NCI-H460 (cell line): ENCODE results near the gene RNF130. TPM values are rescaled to one million over a fixed set of nuclear protein-coding genes. Genes with fewer than 3 reads are reported as not detected.
"Not testable (repeated sequence)": the region's sequence is repeated elsewhere in the genome, so short reads cannot be mapped to it uniquely, and the experiment has no call there.

Experiments
- DNase-seq: peaks from one replicate; pipeline ENCODE4 v3.0.0-alpha.2; 2016; ENCODE audit warnings: low read depth; ENCODE audit errors: extremely low read depth
- total RNA-seq: library from RNA; depleted of rRNA; stranded (reverse); fragments of >200 nt; shearing (Covaris generic); gene quantifications from 2 replicates; pipeline ENCODE4 v1.2.3, GENCODE V29; 2014

Gene RNF130
- total RNA-seq, 1 experiment from 2014 or later = 61.6 TPM

DNA sequence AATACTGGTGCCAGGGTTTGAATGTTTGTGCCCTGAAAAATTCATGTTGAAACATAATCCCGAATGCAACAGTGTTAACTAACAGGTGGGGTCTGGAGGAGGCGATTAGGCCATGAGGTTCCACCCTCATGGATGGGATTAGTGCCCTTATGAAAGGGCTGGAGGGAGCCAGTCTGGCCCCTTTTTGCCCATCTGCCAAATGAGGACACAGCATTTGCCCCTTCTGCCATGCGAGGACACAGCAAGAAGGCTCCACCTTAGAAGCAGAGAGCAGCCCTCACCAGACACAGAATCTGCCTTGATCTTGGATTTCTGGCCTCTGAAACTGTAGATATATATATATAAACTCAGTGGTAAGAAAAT is 32.6 kb upstream of the RNF130 start:
- DNase-seq = no peak

DNA sequence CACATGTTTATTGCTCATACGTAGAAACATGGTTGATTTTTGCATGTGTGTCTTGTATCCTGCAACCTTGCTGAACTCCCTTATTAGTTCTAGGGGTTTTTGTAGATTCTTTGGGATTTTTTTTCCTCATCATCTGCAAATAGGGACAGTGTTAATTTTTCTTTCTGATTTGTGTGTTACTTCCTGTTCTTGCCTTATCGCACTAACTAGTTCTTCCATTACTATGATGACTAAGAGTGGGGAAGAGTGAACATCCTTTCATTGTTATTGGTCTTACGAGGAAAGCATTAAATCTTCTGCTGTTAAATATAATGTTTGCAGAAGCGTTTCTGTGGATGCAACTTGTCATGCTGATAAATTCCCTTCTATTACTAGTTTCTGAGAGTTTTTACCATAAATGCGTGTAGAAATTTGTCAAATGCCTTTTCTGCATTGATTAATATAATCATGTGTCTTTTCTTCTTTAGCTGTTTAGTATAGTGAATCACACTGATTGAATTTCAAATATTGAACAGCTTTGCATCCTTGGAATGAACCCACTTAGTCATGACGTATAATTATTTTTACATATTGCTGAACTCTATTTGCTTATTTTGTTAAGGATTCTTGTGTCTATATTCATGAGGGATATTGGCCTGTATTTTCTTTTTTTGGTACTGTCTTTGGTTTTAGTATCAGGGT is 32.1 kb upstream of the RNF130 start:
- no peak for DNase-seq

DNA sequence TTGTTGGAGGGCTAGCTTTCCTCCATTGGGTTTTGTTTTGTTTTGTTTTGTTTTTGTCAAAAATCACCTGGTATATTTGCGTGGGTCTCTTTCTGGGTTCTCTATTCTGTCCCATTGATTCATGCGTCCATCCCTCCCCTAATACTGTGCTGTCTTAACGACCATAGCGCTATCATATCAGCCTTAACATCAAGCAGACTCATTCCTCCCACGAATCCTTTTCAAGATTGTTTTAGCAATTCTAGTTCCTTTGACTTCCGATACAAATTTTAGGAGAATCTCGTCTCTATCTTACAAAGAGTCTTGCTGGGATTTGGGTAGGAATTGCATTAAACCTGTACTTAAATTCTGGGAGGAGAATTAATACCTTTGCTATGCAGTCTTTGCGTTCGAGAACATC is 31.1 kb upstream of the RNF130 start:
- DNase-seq = no peak

DNA sequence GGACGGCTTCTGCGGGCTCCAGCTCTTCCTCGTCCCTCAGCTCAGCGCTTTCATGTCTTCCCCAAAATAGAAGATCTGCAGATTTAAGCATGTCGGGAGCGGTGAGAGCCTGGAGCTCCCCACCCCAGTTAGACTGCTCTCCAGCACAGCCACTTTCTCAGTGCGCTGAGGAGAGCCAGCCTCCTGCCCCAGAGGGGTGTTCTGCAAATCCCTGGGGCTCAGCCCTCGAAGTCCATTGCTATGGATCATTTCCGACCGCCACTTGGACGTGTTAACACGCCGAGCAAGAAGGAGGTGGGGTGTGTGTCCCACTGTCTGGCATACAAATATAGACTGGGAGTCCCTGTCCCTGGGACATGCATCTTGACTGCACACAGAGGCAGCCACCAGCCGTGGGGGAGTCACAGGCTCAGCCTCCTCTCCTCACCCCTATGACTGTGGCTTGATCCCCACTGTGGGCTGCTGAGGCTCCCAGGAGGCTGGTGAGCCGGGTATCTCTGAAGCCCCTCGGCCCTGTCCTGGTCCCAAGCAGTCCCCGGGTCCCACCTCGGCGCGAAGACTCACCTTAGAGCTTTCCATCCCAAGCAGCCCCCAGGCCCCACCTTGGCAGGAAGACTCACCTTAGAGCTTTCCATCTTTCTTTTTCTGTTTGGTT is 30.0 kb upstream of the RNF130 start:
- no peak for DNase-seq

DNA sequence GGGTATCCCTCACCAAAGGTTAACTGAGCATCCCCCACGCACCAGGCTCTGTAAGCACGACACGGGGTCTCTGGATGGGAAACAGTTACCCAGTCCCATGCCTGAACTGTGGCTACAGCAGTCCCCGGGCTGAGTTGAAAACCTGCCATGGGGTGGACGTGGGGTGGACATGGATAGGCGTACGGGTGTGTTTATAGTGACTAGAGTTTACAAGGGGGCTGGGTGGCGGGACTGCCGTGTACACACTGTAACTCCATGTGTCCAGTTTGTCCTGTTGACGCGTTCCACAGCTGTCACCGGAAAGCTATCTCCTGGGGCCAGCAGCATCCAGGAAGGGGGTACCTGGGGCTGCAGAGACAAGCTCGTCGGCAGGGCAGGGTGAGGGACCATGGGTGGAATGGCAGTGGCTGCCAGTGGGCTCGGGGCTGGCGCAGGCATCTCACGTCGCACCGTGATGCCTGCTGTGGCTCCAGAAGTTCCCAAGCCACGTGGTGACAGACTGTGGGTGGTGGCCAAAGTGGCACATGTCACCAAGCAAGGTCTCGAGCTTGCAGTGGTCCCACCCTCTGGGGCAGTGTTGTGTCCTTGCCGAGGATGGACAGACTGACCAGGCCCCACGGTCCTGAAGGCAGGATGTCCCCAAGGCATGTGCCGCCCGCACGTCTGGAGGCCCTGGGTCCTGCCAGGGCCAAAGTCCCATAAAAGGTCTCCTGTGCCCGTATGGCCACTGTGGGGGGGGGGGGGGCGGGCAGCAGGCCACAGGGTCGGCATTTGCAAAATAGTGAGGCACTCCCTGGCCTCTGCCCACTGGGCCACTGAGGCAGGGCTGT is 29.3 kb upstream of the RNF130 start:
- DNase-seq = no peak

DNA sequence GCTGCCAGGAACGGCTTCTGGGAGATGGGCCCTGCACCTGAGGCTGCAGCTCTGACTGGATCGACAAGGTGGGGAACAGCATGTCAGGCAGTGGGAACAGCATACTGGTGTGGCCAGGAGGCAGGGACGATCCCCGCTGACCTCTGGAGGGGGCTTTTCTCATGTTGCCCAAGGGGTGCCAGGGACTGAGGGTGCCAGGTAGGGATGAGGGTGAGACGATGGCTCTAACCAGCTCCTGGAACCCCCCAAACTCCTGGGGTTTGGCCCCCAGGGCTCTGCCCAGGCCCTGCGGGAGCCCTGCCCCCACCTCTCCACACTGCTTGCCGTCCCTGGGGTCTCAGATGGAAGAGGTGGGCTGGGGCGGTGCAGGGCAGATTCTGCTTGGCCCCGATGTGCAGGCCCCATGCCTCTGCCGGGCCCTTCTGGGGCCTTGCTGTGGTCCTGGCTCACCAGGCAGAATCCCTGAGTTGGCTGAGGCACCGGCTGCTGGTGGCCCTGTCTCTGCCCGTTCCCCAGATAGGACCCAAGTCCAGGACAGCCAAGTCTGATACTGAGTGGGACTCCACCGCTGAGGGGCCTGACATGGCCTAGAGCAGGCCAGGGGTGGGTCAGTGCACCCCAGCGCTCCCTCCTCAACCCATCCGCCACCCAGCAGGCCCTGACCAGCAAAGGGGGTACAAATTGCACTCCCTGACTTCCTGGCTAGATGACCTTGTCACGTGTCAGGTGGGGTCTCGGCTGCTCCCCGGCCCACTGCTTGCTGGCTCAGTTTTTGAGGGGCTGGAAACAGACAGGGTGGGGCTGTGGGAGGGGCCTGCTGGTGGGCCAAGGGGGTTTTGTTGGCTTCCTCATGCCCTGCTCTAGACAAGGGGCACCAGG is 28.4 kb upstream of the RNF130 start:
- DNase-seq = no peak

DNA sequence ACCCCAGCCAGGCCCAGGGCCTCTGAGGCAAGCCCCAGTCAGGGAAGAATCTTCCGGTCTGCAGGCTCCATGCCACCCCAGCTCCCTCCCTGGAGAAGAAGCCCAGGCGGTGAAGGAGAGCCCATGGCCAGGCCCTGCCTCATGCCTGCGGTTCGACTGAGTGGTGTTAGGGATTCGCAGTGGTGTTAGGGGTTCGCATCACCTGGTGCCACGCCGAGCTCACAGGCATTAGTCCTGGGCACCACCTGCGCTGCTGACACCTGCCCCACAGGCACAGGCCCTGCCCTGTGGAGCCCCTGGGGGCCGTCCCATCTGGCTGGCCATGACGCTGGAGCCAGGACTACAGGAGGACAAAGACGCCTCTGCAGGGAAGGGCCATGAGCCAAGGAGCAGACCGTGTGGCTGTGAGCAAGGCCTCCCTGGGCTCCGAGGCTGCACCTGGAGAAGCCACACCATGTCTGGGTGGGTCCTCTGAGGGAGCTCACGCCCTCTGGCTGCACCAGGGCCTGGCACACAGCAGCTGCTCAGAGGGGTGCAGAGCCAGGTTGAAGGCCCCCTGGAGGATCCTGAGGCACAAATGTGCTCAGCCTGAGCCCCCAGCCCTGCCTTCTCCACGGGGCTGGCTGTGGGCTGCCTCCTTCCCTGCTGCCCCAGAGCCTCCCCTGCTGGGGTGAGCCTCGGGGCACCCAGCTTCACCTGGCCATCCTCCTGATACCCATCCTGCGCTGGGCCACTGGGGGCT is 27.6 kb upstream of the RNF130 start:
- DNase-seq = no peak

DNA sequence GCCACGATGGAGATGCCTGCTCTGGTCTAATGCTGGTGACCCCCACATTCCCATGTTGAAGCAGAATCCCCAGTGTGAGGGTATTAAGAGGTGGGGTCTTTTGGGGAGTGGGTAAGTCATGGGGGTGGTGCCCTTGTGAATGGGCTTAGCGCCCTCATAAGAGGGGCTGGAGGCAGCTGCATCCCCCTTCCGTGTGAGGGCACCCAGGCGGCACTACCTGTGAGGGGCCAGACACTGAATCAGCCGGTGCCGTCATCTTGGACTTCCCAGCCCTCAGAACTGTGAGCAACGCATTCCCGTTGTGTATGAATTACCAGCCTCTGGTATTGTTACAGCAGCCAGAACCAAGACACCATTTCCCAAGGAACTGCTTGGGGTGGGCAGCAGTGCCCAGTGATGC is 27.0 kb upstream of the RNF130 start:
- no peak for DNase-seq

DNA sequence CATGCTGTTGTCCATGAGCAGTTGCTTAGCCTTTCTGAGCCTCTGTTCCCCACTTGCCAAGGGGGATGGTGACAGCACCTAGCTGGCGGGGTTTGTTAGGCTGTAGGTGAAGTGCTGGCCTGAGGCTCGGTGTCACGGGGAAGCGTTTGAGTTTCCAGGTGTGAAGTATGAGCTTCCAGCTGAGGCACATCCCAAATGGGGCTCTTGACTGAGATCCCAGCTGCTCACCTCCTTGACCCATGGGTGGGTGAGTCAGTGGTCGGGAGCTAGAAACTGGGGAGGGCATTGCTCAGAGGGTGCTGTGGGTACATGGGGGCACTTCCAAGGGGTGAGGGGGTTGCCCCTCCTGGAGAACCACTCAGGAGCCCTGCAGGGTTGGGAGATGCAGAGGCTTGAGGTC is 26.4 kb upstream of the RNF130 start:
- DNase-seq = no peak

DNA sequence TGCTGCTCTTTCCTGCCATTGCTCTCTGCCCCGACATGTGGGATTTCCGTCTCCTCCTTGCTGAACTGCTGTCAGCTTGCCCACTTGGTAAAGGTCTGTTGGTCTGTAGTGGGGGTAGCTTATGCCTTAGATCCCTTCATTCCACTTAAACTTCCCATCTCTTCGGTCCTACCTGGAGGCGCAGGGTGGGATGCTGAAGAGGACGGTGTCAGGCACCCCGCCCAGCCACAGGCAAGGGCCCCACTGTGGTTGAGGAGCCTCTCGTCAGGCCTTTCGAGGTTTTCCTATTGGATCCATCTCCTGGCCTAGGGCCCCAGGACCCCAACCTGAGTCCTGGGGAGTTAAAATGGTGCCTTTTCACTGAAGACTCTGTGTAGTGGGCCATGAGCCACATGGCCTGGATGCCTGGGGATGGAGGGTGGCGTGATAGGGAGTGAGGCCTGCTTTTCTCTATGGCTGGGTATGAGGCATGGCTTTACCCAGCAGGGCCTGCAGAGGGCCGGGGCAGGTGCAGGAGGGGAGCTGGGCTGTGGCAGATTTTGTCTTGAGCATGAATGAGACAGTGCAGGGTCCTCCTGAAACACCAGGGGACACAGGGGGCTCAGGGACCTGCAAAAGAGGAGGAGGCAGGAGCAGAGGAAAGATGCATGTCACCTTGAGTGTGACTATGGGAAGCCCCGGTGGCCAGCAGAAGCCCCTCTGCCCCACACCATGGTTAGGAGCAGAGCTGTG is 25.8 kb upstream of the RNF130 start:
- DNase-seq = no peak

DNA sequence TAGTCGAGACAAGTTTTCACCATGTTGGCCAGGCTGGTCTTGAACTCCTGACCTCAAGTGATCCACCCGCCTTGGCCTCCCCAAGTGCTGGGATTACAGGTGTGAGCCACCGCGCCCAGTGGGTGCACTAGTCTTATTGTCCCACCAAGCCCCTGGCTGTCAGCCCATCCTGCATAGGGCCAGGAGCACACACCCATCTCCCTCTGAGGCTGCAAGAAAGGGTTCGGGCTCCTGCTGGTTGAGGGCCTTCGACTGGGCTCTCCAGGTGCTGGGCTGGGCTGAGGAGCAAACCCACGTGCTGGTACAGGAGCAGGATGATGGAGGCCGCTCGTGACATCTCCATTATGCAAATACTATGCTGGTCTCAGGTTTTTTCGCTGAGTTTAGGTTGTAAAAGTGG is 25.1 kb upstream of the RNF130 start:
- DNase-seq = no peak

DNA sequence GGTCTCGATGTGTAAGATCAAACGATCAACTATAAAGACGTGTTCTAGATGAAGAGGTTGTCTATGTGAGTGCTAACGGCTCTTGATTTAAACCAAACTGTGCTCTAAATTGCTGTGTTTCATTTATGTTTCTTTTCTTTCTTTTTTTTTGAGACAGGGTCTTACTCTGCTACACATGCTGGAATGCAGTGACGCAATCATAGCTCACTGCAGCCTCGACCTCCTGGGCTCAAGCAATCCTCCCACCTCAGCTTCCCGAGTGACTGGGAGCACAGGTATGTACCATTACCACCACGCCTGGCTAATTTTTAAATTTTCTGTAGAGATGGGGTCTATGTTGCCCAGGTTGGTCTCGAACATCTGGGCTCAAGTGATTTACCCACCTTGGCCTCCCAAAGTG is 24.0 kb upstream of the RNF130 start:
- no peak for DNase-seq

DNA sequence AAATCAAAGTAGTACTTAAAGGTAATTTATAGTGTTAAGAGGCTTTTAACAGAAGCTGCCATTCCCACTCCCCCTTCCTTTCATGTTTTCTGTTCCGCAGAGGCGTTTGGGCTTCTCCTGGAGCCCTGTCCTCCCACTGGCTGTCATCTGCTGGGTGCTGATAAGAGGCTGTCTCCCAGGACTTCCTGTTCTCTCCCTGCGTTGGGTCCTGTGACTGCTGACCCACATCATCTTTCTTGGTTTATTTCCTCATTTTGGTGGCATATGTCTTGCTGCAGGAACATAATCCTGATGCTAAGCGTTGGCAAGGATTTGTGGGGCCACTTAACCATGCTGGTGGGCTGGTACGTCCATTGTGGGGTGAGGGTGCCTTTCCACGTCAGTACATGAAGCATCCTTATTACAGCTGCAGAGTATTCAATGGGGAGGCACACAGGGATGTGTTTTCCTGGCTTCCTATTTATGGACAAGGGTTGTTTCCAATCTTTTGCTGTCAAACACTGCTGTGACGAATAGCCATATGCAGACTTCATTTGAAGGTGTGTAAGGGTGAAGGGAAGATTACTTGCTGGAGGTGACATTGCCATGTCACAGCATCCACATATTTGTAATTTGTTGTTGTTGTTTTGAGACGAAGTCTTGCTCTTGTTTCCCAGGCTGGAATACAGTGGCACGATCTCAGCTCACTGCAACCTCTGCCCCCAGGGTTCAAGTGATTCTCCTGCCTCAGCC is 22.3 kb upstream of the RNF130 start:
- no peak for DNase-seq

DNA sequence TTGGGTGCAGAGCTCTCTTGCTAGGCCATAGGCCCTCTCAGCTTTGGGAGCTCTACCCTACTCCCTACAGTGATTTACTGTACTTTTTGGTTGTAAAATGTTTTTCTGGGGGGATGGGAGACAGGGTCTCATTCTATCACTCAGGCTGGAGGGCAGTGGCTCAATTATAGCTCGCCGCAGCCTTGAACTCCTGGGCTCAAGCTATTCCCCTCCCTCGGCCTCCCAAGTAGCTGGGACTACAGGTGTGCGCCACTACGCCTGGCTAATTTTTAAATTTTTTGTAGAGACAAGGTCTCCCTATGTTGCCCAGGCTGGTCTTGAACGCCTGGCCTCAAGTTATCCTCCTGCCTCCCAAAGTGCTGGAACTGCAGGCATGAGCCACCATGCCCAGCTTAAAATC is 21.7 kb upstream of the RNF130 start:
- DNase-seq = no peak

DNA sequence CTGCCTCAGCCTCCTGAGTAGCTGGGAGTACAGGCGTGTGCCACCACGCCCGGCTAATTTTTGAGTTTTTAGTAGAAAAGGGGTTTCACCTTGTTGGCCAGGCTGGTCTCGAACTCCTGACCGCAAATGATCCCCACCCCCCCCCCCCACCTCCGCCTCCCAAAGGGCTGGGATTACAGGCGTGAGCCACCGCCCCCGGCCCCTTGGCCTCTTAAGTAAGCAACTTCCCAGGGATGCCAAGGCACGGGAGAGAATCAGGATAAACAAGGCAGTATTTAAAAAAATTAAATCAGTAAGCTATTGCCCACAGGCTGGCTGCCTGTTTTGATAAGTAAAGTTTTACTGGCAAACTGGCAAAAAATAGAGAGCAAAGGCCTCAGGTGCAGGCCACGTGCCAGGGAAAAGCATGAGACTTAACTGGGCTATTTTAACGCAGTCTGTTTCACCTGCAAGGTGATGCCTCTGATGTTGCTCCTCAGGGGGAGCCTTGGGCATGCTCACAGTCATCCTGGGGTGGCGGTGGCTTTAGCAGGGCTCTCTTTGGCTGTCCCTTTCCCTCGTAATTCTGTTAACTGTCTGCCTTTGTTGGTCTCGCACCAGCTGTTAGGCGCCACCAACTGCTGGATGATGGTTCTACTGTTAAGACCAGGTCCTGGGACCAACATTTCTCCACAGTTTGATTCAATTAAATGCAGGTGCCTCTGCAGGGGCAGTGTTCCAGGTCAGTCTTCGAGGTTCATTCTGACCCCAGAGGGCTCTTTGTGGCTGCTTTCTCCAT is 19.4 kb upstream of the RNF130 start:
- peak; percentile 41 for DNase-seq

DNA sequence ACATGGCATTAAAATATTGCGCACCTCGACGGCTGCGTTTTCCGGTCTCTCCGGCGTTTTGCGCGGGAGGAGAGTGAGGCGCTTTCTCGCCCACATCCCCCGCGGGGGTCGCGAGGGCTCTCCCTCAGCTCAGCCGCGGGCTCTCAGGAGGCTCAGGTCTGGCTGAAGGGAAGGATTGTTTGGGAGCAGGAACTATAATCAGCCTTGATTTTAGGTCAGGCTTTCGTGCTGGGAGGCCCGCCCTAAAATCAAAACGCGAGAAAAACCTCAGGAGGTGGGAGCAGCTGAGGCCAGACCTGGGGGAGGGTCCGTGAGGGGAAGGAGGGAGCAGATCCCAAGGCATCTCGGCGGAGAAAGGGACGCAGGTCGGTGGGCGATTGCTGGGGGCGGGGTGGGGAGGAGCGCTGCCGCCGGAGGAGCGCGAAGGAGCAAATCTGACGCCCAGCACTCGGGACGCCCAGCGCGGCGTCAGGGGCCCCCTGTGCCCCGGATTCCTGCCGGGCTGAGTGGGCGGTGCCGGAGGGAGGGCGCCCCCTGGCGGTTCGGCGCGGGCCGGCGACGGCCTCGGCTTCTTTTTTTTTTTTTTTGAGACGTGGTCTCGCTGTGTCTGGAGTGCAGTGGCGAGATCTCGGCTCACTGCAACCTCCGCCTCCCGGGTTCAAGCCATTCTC is 18.7 kb upstream of the RNF130 start:
- peak; percentile 37 for DNase-seq

DNA sequence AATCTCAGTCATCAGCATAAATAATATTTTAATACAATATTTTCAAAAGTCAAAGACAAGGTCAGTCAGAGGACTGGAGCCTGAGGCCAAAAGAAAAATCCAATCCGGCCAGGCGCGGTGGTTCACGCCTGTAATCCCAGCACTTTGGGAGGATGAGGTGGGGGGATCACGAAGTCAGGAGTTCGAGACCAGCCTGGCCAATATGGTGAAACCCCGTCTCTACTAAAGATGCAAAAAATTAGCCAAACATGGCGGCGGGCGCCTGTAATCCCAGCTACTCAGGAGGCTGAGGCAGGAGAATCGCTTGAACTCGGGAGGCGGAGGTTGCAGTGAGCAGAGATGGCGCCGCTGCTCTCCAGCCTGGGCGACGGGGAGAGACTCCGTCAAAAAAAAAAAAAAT is 18.1 kb upstream of the RNF130 start:
- not testable (repeated sequence) for DNase-seq

DNA sequence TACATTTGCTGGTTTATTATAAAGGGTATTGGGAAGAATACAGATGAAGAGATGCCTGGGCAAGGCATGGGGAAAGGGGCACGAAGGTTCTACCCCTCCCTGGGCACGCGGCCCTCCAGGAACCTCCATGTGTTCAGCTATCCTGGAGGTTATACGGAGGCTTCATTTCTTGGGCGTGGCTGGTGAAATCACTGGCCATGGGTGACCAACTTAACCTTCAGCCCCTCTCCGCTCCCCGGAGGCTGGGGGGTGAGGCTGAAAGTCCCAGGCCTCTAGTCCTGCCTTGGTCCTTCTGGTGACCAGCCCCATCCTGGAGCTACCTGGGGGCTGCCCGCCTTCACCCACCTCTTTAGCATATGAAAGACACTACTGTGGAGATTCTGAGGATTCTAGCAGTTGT is 17.0 kb upstream of the RNF130 start:
- no peak for DNase-seq
